HepG2 (cell line): ENCODE measurements around the gene MYL12B. TPM values are rescaled to one million over a fixed set of nuclear protein-coding genes. Genes with fewer than 3 reads are reported as not detected.

ENCODE experiments used
- FOXC1 ChIP-seq: sonication (generic); formaldehyde crosslinking; IDR thresholded peaks from 2 replicates; pipeline ENCODE4 v1.8.0; 2022; ENCODE audit warnings: mild to moderate bottlenecking, missing genetic modification reagents, borderline replicate concordance
- ISL2 ChIP-seq: sonication (generic); formaldehyde crosslinking; IDR thresholded peaks from 2 replicates; pipeline ENCODE4 v1.5.0; 2020; ENCODE audit warnings: missing genetic modification reagents
- JDP2 ChIP-seq: sonication (generic); formaldehyde crosslinking; IDR thresholded peaks from 2 replicates; pipeline ENCODE4 v1.8.1; 2022; ENCODE audit warnings: missing genetic modification reagents, borderline replicate concordance
- MAFK ChIP-seq, 2 experiments: IDR thresholded peaks in 1 of 2; conservative IDR thresholded peaks in 1 of 2; 2 replicates each; pipeline ENCODE4 v1.6.1; 2011; ENCODE audit warnings: improper control_type of control experiment in 2 of 2, low read length in 2 of 2
- PHB2 ChIP-seq: fragments of 450-650 bp; IDR thresholded peaks from 2 replicates; pipeline ENCODE4 v1.6.1; 2018; ENCODE audit not compliant: partially characterized antibody
- RBFOX2 ChIP-seq: fragments of 200-400 bp; formaldehyde crosslinking; IDR thresholded peaks from 2 replicates; pipeline ENCODE4 v1.6.1; 2017; ENCODE audit warnings: low read depth, mild to moderate bottlenecking, low read length
- STAG1 ChIP-seq: sonication (generic); formaldehyde crosslinking; IDR thresholded peaks from 2 replicates; pipeline ENCODE4 v1.4.0; 2020; ENCODE audit warnings: missing genetic modification reagents
- ZNF563 ChIP-seq: sonication (generic); formaldehyde crosslinking; IDR thresholded peaks from 2 replicates; pipeline ENCODE4 v1.8.0; 2022; ENCODE audit warnings: mild to moderate bottlenecking, moderate library complexity, missing genetic modification reagents
- ZNF768 ChIP-seq: sonication (generic); formaldehyde crosslinking; IDR thresholded peaks from 2 replicates; pipeline ENCODE4 v1.4.0; 2020; ENCODE audit warnings: missing genetic modification reagents
- ZNF781 ChIP-seq: sonication (generic); formaldehyde crosslinking; IDR thresholded peaks from 2 replicates; pipeline ENCODE4 v1.5.1; 2020; ENCODE audit warnings: borderline replicate concordance, mild to moderate bottlenecking, missing genetic modification reagents; ENCODE audit errors: not compliant biosample characterization
- polyA plus RNA-seq, 8 experiments: library from polyadenylated mRNA; depleted of rRNA in 3 of 8; stranded (reverse) in 7 of 8; unstranded in 1 of 8; fragments of >200 nt; fragmentation: Illumina TruSeq in 4 of 8; extraction: Trizol in 4 of 8; gene quantifications; 2 replicates each; pipeline versions ENCODE4 v1.2.1 to v1.2.3, GENCODE V29; 2011 to 2016; ENCODE audit warnings: low read depth in 4 of 8, missing spikeins in 1 of 8, mixed read lengths in 1 of 8; ENCODE audit not compliant: insufficient read depth in 1 of 8
- total RNA-seq, 5 experiments: library from RNA; depleted of rRNA; stranded (reverse); fragments of >200 nt; fragmentation: Illumina TruSeq; extraction: Trizol; gene quantifications; 2 replicates each; pipeline ENCODE4 v1.2.3, GENCODE V29; 2016; ENCODE audit warnings: low read depth in 1 of 5
- TF ChIP-seq, protein P1 (sequence below): sonication (generic); formaldehyde crosslinking; IDR thresholded peaks from 2 replicates; pipeline ENCODE4 v1.4.0; 2020; ENCODE audit warnings: missing genetic modification reagents, mild to moderate bottlenecking, borderline replicate concordance
- TF ChIP-seq, protein P2 (sequence below): sonication (generic); formaldehyde crosslinking; IDR thresholded peaks from 2 replicates; pipeline ENCODE4 v1.8.0; 2022; ENCODE audit warnings: mild to moderate bottlenecking, missing genetic modification reagents, moderate library complexity
- TF ChIP-seq, protein P3 (sequence below): sonication (generic); formaldehyde crosslinking; IDR thresholded peaks from 2 replicates; pipeline ENCODE4 v1.4.0; 2020; ENCODE audit warnings: missing genetic modification reagents, borderline replicate concordance
- TF ChIP-seq, protein P4 (sequence below): sonication (generic); formaldehyde crosslinking; IDR thresholded peaks from 2 replicates; pipeline ENCODE4 v1.8.1; 2022; ENCODE audit warnings: low read depth, mild to moderate bottlenecking, missing genetic modification reagents
- TF ChIP-seq, protein P5 (sequence below): sonication (generic); formaldehyde crosslinking; conservative IDR thresholded peaks from 2 replicates; pipeline ENCODE4 v1.4.0; 2020; ENCODE audit warnings: missing genetic modification reagents

The MYL12B gene
- total and polyA plus RNA-seq, 2 of the 13 experiments (the other 11 are each of a cell fraction or from before 2014, with no cell fraction given) = 265 to 340 TPM

DNA sequence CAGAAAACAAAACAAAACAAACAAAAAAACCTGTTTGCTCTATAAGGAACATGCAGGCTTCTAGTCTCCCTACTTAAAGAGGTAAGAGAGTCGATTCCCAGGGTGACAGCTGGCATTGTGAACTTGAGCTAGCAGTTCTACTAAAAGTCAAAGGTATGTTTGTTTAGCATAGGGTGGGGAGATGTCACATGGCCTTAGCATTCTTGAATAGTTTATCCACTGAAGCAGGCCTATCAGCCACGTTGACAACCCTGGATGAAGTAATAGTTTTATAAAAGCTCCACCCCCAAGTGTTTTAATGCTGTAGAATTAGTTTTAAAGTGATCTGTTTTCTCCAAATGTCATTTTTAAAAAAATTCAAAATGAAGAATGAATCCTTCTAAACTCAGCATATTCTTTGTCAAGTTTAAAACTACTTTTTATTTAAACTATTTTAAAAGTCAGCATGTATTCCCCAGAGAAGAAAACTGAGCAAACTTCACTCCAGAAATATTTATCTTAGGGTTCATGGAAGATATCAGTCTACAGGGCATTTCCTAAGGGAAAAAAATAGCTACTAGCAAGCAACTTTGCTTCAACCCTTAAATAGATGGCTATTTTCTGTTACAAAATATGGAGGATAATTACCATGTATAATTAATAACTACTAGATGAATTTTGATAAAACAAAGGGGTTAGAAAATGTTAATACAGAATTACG is 43.8 kb upstream of the MYL12B start (continued):
- TF ChIP-seq ZNF781 = no peak
- TF ChIP-seq, protein P1, sequence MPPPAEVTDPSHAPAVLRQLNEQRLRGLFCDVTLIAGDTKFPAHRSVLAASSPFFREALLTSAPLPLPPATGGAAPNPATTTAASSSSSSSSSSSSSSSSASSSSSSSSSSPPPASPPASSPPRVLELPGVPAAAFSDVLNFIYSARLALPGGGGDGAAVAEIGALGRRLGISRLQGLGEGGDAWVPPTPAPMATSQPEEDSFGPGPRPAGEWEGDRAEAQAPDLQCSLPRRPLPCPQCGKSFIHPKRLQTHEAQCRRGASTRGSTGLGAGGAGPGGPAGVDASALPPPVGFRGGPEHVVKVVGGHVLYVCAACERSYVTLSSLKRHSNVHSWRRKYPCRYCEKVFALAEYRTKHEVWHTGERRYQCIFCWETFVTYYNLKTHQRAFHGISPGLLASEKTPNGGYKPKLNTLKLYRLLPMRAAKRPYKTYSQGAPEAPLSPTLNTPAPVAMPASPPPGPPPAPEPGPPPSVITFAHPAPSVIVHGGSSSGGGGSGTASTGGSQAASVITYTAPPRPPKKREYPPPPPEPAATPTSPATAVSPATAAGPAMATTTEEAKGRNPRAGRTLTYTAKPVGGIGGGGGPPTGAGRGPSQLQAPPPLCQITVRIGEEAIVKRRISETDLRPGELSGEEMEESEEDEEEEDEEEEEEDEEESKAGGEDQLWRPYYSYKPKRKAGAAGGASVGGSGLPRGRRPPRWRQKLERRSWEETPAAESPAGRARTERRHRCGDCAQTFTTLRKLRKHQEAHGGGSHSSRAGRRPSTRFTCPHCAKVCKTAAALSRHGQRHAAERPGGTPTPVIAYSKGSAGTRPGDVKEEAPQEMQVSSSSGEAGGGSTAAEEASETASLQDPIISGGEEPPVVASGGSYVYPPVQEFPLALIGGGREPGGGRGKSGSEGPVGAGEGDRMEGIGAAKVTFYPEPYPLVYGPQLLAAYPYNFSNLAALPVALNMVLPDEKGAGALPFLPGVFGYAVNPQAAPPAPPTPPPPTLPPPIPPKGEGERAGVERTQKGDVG = no peak
- no peak for TF ChIP-seq JDP2 (CRISPR knock-in tag)
- no peak for TF ChIP-seq FOXC1 (CRISPR knock-in tag)
- TF ChIP-seq ZNF768 (CRISPR knock-in tag) = no peak
- TF ChIP-seq, protein P2, sequence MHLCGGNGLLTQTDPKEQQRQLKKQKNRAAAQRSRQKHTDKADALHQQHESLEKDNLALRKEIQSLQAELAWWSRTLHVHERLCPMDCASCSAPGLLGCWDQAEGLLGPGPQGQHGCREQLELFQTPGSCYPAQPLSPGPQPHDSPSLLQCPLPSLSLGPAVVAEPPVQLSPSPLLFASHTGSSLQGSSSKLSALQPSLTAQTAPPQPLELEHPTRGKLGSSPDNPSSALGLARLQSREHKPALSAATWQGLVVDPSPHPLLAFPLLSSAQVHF (CRISPR knock-in tag) = no peak
- no peak for TF ChIP-seq STAG1 (CRISPR knock-in tag)
- TF ChIP-seq, protein P3, sequence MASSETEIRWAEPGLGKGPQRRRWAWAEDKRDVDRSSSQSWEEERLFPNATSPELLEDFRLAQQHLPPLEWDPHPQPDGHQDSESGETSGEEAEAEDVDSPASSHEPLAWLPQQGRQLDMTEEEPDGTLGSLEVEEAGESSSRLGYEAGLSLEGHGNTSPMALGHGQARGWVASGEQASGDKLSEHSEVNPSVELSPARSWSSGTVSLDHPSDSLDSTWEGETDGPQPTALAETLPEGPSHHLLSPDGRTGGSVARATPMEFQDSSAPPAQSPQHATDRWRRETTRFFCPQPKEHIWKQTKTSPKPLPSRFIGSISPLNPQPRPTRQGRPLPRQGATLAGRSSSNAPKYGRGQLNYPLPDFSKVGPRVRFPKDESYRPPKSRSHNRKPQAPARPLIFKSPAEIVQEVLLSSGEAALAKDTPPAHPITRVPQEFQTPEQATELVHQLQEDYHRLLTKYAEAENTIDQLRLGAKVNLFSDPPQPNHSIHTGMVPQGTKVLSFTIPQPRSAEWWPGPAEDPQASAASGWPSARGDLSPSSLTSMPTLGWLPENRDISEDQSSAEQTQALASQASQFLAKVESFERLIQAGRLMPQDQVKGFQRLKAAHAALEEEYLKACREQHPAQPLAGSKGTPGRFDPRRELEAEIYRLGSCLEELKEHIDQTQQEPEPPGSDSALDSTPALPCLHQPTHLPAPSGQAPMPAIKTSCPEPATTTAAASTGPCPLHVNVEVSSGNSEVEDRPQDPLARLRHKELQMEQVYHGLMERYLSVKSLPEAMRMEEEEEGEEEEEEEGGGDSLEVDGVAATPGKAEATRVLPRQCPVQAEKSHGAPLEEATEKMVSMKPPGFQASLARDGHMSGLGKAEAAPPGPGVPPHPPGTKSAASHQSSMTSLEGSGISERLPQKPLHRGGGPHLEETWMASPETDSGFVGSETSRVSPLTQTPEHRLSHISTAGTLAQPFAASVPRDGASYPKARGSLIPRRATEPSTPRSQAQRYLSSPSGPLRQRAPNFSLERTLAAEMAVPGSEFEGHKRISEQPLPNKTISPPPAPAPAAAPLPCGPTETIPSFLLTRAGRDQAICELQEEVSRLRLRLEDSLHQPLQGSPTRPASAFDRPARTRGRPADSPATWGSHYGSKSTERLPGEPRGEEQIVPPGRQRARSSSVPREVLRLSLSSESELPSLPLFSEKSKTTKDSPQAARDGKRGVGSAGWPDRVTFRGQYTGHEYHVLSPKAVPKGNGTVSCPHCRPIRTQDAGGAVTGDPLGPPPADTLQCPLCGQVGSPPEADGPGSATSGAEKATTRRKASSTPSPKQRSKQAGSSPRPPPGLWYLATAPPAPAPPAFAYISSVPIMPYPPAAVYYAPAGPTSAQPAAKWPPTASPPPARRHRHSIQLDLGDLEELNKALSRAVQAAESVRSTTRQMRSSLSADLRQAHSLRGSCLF (CRISPR knock-in tag) = no peak
- peak; percentile 73 for TF ChIP-seq ISL2 (CRISPR knock-in tag)
- TF ChIP-seq MAFK (conservative IDR thresholded peaks at IDR 0.05 in 1 of 2, IDR thresholded peaks at IDR 0.05 in 1 of 2; ENCODE audit: low read length in 2 of 2) = no peak
- TF ChIP-seq, protein P4, sequence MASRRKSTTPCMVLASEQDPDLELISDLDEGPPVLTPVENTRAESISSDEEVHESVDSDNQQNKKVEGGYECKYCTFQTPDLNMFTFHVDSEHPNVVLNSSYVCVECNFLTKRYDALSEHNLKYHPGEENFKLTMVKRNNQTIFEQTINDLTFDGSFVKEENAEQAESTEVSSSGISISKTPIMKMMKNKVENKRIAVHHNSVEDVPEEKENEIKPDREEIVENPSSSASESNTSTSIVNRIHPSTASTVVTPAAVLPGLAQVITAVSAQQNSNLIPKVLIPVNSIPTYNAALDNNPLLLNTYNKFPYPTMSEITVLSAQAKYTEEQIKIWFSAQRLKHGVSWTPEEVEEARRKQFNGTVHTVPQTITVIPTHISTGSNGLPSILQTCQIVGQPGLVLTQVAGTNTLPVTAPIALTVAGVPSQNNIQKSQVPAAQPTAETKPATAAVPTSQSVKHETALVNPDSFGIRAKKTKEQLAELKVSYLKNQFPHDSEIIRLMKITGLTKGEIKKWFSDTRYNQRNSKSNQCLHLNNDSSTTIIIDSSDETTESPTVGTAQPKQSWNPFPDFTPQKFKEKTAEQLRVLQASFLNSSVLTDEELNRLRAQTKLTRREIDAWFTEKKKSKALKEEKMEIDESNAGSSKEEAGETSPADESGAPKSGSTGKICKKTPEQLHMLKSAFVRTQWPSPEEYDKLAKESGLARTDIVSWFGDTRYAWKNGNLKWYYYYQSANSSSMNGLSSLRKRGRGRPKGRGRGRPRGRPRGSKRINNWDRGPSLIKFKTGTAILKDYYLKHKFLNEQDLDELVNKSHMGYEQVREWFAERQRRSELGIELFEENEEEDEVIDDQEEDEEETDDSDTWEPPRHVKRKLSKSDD = no peak
- TF ChIP-seq PHB2 = no peak
- no peak for TF ChIP-seq RBFOX2
- no peak for TF ChIP-seq ZNF563
- TF ChIP-seq, protein P5, sequence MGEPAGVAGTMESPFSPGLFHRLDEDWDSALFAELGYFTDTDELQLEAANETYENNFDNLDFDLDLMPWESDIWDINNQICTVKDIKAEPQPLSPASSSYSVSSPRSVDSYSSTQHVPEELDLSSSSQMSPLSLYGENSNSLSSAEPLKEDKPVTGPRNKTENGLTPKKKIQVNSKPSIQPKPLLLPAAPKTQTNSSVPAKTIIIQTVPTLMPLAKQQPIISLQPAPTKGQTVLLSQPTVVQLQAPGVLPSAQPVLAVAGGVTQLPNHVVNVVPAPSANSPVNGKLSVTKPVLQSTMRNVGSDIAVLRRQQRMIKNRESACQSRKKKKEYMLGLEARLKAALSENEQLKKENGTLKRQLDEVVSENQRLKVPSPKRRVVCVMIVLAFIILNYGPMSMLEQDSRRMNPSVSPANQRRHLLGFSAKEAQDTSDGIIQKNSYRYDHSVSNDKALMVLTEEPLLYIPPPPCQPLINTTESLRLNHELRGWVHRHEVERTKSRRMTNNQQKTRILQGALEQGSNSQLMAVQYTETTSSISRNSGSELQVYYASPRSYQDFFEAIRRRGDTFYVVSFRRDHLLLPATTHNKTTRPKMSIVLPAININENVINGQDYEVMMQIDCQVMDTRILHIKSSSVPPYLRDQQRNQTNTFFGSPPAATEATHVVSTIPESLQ (CRISPR knock-in tag) = no peak
